AG04449 (cell line): ENCODE results near the gene SVOP.

ENCODE experiments used
- CTCF ChIA-PET: fragments of 350-600 bp; formaldehyde crosslinking; extraction: SDS; loops from one replicate; lab custom pipeline; 2021; ENCODE audit warnings: antibody characterized with exemption; lab: Yijun Ruan, JAX
- POLR2A ChIA-PET: fragments of 400-600, 350-600 bp; formaldehyde crosslinking; extraction: SDS; loops from one replicate; lab custom pipeline; 2020; ENCODE audit warnings: antibody characterized with exemption, inconsistent platforms; lab: Yijun Ruan, JAX
- DNase-seq: peaks from one replicate; pipeline ENCODE4 v3.0.0-alpha.2; 2010; ENCODE audit warnings: low read depth, low spot score
- H3K4me3 ChIP-seq: 2 replicates; pipeline ENCODE4 v1.5.1; 2011; ENCODE audit warnings: low read depth, mild to moderate bottlenecking, control low read depth, low read length
- CTCF ChIP-seq: IDR thresholded peaks from one replicate; pipeline ENCODE4 v1.5.1; 2011; ENCODE audit warnings: mild to moderate bottlenecking, moderate library complexity, low read length, control low read depth, inconsistent platforms; ENCODE audit not compliant: insufficient read depth; ENCODE audit errors: missing control alignments

The SVOP gene

GRCh38 chr12:108918960-108919642 lies 101.8 kb downstream of the SVOP start:
- no peak for DNase-seq
- H3K4me3 ChIP-seq = no peak overlapping the region
- POLR2A ChIA-PET = no interaction called here
- TF ChIP-seq CTCF = no peak
- CTCF ChIA-PET = no interaction called here

- ChIA-PET CTCF (no interaction called here), POLR2A (no interaction called here)
- no peak for TF ChIP-seq CTCF
- no peak for DNase-seq
- H3K4me3 ChIP-seq = no peak overlapping the region
These were observed 102.7 kb downstream of the SVOP start for GRCh38 chr12:108918206-108918605.

- POLR2A ChIA-PET = no interaction called here
- no peak for TF ChIP-seq CTCF
- no peak overlapping the region for H3K4me3 ChIP-seq
- CTCF ChIA-PET = no interaction called here
- no peak for DNase-seq
These were observed 104.5 kb downstream of the SVOP start for GRCh38 chr12:108916336-108916735.

- CTCF ChIA-PET = no interaction called here
These were observed 105.2 kb downstream of the SVOP start for GRCh38 chr12:108915632-108916133.

GRCh38 chr12:108914121-108914531 lies 106.7 kb downstream of the SVOP start:
- no peak overlapping the region for H3K4me3 ChIP-seq
- ChIA-PET POLR2A (no interaction called here), CTCF (no interaction called here)
- no peak for TF ChIP-seq CTCF
- no peak for DNase-seq

More at GRCh38 chr12:108915632-108916133, 105.2 kb downstream of the SVOP start:
- no peak for TF ChIP-seq CTCF
- POLR2A ChIA-PET = no interaction called here
- no peak for DNase-seq
- H3K4me3 ChIP-seq = no peak overlapping the region

- no peak overlapping the region for H3K4me3 ChIP-seq
- no peak for DNase-seq
- TF ChIP-seq CTCF = no peak
- ChIA-PET POLR2A (no interaction called here), CTCF (no interaction called here)
These were observed 108.5 kb downstream of the SVOP start for GRCh38 chr12:108912361-108912760.
